Naive thymus-derived CD8-positive, alpha-beta T cell (primary cell): ENCODE results near the gene DERL2. TPM values are rescaled to one million over a fixed set of nuclear protein-coding genes. Genes with fewer than 3 reads are reported as not detected.

Source experiments
- ATAC-seq, 2 donors: fragments of 150-1000 bp; cut with Tn5 transposase in 1 of 2; sonication (Bioruptor Pico), chemical (Tn5 transposase) in 1 of 2; 1 replicate in 1 of 2; 2 replicates in 1 of 2; pipeline ENCODE4 v1.10.0; 2021; ENCODE audit warnings: mild to moderate bottlenecking in 2 of 2, moderate library complexity in 2 of 2
- POLR2A ChIA-PET: fragments of 350-600 bp; sonication (Branson Sonifier 250); formaldehyde crosslinking; loops from one replicate; lab custom pipeline; 2021; ENCODE audit warnings: antibody characterized with exemption; lab: Charles Lee
- DNase-seq, 10 donors: peaks; one replicate each; pipeline versions ENCODE4 v3.0.0 to v3.0.0-alpha.2; 2020 to 2022
- H3K27ac Mint-ChIP-seq, 10 donors: one replicate each; pipeline ENCODE4 v1.8.0; 2020 to 2022; ENCODE audit warnings: mild to moderate bottlenecking in 10 of 10, mixed read lengths in 10 of 10, moderate library complexity in 4 of 10, inconsistent platforms in 1 of 10
- H3K27me3 Mint-ChIP-seq, 5 donors: one replicate each; pipeline ENCODE4 v1.8.0; 2021 to 2022; ENCODE audit warnings: mixed read lengths in 5 of 5
- H3K36me3 Mint-ChIP-seq, 3 donors: one replicate each; pipeline ENCODE4 v1.8.0; 2020 to 2022; ENCODE audit warnings: mixed read lengths in 3 of 3, mild to moderate bottlenecking in 2 of 3, inconsistent platforms in 1 of 3
- H3K4me1 Mint-ChIP-seq, 4 donors: one replicate each; pipeline ENCODE4 v1.8.0; 2021 to 2022; ENCODE audit warnings: mixed read lengths in 4 of 4
- H3K4me3 Mint-ChIP-seq, 10 donors: one replicate each; pipeline ENCODE4 v1.8.0; 2020 to 2022; ENCODE audit warnings: mild to moderate bottlenecking in 10 of 10, mixed read lengths in 10 of 10, moderate library complexity in 6 of 10, inconsistent platforms in 1 of 10
- H3K9me3 Mint-ChIP-seq, 9 donors: one replicate each; pipeline ENCODE4 v1.8.0; 2020 to 2022; ENCODE audit warnings: mixed read lengths in 9 of 9, mild to moderate bottlenecking in 3 of 9, inconsistent platforms in 1 of 9, moderate library complexity in 1 of 9
- polyA plus RNA-seq, 3 donors: library from polyadenylated mRNA; unstranded; fragments of 300-500 nt; fragmentation: Illumina TruSeq; gene quantifications; one replicate each; pipeline ENCODE4 v1.2.3, GENCODE V29; 2021
- total RNA-seq, 8 experiments: library from RNA in 2 of 8; stranded (reverse) in 2 of 8; gene quantifications; one replicate each; pipeline ENCODE4 v1.2.3 and lab custom pipeline; 2021 to 2026

DERL2 gene
- total and polyA plus RNA-seq, 5 experiments from 2014 or later, result 56.5 to 86.7 (median 74.1) TPM

DNA sequence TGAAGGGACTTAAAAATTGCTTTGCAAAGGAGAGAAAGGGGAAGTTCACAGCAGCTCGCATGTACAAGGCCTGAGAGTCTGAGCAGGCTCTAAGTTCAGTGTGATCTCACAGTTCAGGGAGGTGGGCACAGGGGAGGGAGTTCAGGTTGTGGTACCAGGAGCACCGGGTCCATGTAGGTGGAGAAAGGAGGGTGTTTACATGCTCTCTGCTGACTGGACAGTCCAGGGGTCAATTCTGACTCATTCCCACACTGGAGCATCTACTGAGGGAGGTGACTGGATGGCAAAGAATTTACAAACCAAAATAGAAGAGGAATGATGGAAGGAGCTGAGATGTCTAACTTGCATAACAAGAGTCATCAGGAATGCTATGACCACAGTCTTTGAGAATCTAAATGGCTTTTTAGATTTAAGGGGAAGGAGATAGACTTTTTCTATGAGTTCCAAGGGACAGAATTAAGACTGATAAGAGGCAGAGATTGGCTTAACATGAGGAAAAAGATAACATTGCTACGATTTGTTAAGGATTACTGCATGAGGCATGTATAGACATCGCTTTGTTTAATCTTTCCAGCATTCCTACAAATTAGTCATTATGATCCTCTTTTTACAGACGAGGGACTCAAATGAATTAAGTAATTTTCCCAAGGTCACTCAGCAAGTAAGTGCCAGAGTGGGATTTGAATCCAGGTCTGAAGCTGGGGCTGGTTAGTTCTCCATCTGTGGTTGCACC, 30.2 kb upstream of the DERL2 start:
- DNase-seq (no peak), ATAC-seq (no peak)
- Mint-ChIP-seq H3K27ac (peak overlapping the region in 9 of 10 donors; percentile 43 to 89 (median 66)), H3K4me3 (no peak overlapping the region), H3K27me3 (no peaks in the 10 kb centered on the region), H3K9me3 (peaks cover 0 to 9% (median 0%) of the 10 kb centered on the region in 9 donors), H3K4me1 (peaks cover 25 to 39% (median 33%) of the 10 kb centered on the region in 4 donors), H3K36me3 (peaks cover 0 to 68% (median 26%) of the 10 kb centered on the region in 3 donors)
- POLR2A ChIA-PET, result interaction anchor here (1.5 to 1.8 kb wide), 2 partner anchors 16 to 19 kb away, joined by 3 to 4 read pairs; no protein-coding TSS in a partner anchor

DNA sequence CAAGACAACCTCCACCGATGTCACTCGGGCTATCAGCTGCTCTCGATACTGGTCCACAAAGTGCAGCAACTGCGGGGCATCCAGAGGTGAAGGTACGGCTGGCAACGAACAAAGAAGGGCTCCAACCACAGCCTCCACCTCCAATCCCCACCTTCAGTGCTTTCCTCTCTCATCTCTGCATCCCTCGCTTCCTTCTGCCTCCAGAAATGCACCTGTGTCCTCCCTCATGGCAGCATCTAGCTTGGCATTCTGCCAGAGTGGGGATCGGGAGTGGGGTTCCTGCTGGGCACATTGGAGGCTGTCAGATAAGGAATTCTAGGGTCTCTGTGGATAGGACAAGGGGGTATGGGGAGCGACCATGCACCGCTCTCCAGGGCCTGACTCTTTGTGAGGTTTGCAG, 29.0 kb upstream of the DERL2 start:
- H3K9me3 Mint-ChIP-seq, result peaks cover 0 to 9% (median 0%) of the 10 kb centered on the region in 9 donors
- H3K4me3 Mint-ChIP-seq, result peak overlapping the region in 2 of 10 donors; percentile 20 to 45
- ATAC-seq (no peak), DNase-seq (no peak)
- peaks cover 23 to 45% (median 35%) of the 10 kb centered on the region in 4 donors for H3K4me1 Mint-ChIP-seq
- POLR2A ChIA-PET, result interaction anchor here (0.6 to 1.8 kb wide), 5 partner anchors 15 to 1127 kb away, joined by 3 to 5 read pairs (median 3); partner anchors contain the start of gene DHX33
- H3K36me3 Mint-ChIP-seq, result peaks cover 0 to 62% (median 27%) of the 10 kb centered on the region in 3 donors
- no peaks in the 10 kb centered on the region for H3K27me3 Mint-ChIP-seq
- peak overlapping the region in 9 of 10 donors; percentile 40 to 79 (median 48) for H3K27ac Mint-ChIP-seq

DNA sequence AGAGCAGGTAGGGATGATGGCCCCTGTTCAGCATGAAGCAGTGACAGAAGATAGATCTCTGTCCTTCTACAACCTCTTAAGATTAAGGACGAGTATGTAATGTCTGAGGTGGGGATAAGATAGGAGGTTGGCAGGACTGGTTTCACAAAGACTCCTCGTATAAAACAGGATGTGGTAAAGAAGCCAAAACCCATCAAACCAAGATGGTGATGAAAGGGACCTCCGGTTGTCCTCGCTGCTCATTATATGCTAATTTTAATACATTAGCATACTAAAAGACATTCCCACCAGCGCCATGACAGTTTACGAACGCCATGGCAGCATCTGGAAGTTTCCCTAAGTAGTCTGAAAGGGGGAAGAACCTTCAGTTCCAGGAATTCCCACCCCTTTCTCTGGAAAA, 27.6 kb upstream of the DERL2 start:
- H3K9me3 Mint-ChIP-seq, result peaks cover 0 to 9% (median 0%) of the 10 kb centered on the region in 9 donors

DNA sequence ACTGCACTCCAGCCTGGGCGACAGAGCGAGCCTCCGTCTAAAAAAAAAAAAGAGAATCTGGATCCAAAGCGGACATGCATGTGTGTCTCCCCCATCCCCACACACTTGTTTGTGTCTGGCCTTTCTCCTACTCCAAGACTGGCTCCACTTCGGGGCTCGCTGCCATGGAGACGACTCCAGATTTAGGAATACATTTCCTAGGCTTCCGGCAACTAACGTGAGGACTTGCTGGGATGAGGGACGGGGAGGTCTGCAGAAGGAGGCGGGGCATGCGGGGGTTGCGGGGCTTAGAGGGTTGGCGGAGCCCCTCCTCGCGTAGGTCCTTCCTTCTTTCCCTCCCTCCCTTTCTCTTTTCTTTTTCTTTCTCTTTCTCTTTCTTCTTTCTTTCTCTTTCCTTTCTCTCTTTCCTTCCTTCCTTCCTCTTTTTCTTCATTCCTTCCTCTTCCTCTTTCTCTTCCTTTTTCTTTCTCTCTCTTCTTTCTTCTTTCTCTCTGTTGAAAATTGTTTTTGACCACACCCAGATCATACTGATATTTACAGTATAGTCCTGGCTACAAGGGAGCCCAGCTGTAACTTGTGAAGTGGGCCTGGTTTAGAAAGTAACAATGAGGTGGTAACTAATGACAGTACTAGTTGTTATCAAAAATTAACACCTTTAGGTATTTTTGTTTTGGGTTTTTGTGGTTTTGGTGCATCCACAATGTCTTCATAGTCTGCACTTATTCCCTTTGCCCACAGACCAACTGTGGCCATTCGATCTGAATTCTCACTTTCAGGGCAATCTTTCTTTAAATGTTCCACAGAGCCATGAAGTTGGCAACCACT, 25.6 kb upstream of the DERL2 start:
- POLR2A ChIA-PET, result interaction anchor here (1.1 to 1.5 kb wide), 2 partner anchors 11 to 26 kb away, joined by 3 to 5 read pairs; partner anchors contain the start of gene DERL2
- ATAC-seq (no peak), DNase-seq (peak in 1 of 10 donors; percentile 13)
- H3K9me3 Mint-ChIP-seq, result peaks cover 0 to 9% (median 0%) of the 10 kb centered on the region in 9 donors
- H3K4me1 Mint-ChIP-seq, result peaks cover 20 to 42% (median 35%) of the 10 kb centered on the region in 4 donors
- no peaks in the 10 kb centered on the region for H3K27me3 Mint-ChIP-seq
- peak overlapping the region in 3 of 10 donors; percentile 32 to 46 (median 45) for H3K4me3 Mint-ChIP-seq
- peak overlapping the region in 8 of 10 donors; percentile 4 to 82 (median 68) for H3K27ac Mint-ChIP-seq
- peaks cover 0 to 59% (median 32%) of the 10 kb centered on the region in 3 donors for H3K36me3 Mint-ChIP-seq

More for the DNA sequence above, 27.6 kb upstream of the DERL2 start:
- peak; percentile 89 to 99 for ATAC-seq
- peak in 4 of 10 donors; percentile 15 to 73 (median 58) for DNase-seq
- H3K4me1 Mint-ChIP-seq, result peaks cover 23 to 45% (median 35%) of the 10 kb centered on the region in 4 donors
- H3K36me3 Mint-ChIP-seq, result peaks cover 0 to 68% (median 32%) of the 10 kb centered on the region in 3 donors
- POLR2A ChIA-PET, result interaction anchor here (1.5 to 2.0 kb wide), 2 partner anchors 13 to 28 kb away, joined by 5 to 9 read pairs; partner anchors contain the start of gene DERL2
- H3K27ac Mint-ChIP-seq, result peak overlapping the region; percentile 49 to 91 (median 72)
- H3K27me3 Mint-ChIP-seq, result no peaks in the 10 kb centered on the region
- H3K4me3 Mint-ChIP-seq, result peak overlapping the region in 9 of 10 donors; percentile 25 to 80 (median 64)

DNA sequence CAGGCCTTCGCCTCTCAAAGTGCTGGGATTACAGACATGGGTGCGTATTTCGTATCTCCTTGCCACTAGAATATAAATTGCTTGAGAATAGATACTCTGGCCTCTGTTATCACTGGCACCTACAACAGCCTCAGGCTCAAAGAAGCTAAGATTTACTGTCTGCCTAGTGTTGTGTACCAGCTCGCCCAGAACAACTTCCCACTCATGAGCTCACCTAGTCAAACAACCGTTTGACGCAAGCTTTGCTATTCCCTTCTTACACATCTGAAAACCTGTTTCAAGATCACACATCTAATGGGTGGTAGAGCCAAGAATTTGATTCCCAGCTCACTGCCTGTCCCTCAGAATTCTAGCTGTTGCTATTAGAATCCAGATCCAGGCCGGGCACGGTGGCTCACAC, 24.8 kb upstream of the DERL2 start:
- DNase-seq (no peak), ATAC-seq (no peak)
- H3K27me3 Mint-ChIP-seq, result no peaks in the 10 kb centered on the region
- H3K4me1 Mint-ChIP-seq, result peaks cover 17 to 42% (median 35%) of the 10 kb centered on the region in 4 donors
- H3K4me3 Mint-ChIP-seq, result peak overlapping the region in 1 of 10 donors; percentile 25
- no peak overlapping the region for H3K27ac Mint-ChIP-seq
- H3K9me3 Mint-ChIP-seq, result peaks cover 0 to 9% (median 0%) of the 10 kb centered on the region in 9 donors
- POLR2A ChIA-PET, result interaction anchor here (1.1 kb wide), 1 partner anchor 10 kb away, joined by 3 read pairs; a partner anchor contains a TSS
- H3K36me3 Mint-ChIP-seq, result peaks cover 0 to 59% (median 32%) of the 10 kb centered on the region in 3 donors

DNA sequence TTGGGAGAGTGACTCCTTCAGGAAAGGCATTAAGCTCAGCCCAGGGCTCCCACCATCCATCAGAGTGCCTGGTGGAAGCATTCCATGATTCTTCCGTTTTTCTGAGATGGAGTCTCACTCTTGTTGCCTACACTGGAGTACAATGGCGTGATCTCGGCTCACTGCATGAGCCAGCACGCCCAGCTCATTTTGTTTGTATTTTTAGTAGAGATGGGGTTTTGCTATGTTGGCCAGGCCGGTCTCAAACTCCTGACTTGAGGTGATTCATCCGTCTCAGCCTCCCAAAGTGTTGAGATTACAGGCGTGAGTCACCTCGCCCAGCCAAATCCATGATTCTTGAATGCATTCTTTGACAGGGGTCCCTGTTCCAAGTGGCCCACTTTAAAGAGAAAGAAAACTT, 23.5 kb upstream of the DERL2 start:
- peaks cover 0 to 9% (median 0%) of the 10 kb centered on the region in 9 donors for H3K9me3 Mint-ChIP-seq
- no peak for DNase-seq
- peaks cover 0 to 55% (median 27%) of the 10 kb centered on the region in 3 donors for H3K36me3 Mint-ChIP-seq
- POLR2A ChIA-PET, result interaction anchor here (0.5 kb wide), 1 partner anchor 23 kb away, joined by 3 read pairs; the partner anchor contains the start of gene MIS12
- H3K27me3 Mint-ChIP-seq, result no peaks in the 10 kb centered on the region
- peak overlapping the region in 3 of 10 donors; percentile 4 to 59 (median 34) for H3K27ac Mint-ChIP-seq
- H3K4me1 Mint-ChIP-seq, result peaks cover 13 to 36% (median 31%) of the 10 kb centered on the region in 4 donors
- no peak overlapping the region for H3K4me3 Mint-ChIP-seq
- ATAC-seq, result no peak

DNA sequence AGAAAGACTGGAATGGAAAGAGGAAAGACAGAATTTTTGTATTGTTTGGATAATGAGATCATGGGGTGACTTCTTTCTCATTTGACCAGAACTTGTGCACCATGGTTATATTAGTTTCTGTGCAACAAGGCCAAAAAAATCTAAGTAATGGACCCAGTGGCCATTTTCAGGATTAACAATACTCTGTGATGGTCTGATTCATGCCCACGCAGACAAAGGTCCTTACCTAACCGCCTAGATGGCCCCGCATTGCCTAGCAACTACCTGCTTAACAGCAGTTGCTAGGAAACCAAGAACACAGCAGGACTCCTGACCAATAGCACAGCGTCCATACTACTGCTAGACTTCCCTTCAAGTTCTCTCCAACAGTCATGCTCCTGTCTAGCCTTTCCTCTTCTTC, 22.8 kb upstream of the DERL2 start:
- H3K9me3 Mint-ChIP-seq, result peaks cover 0 to 9% (median 0%) of the 10 kb centered on the region in 9 donors
- ATAC-seq (no peak), DNase-seq (no peak)
- peaks cover 10 to 31% (median 26%) of the 10 kb centered on the region in 4 donors for H3K4me1 Mint-ChIP-seq
- peak overlapping the region in 2 of 10 donors; percentile 53 to 59 for H3K27ac Mint-ChIP-seq
- H3K27me3 Mint-ChIP-seq, result no peaks in the 10 kb centered on the region
- POLR2A ChIA-PET, result no interaction called here
- peaks cover 0 to 57% (median 23%) of the 10 kb centered on the region in 3 donors for H3K36me3 Mint-ChIP-seq
- peak overlapping the region in 1 of 10 donors; percentile 57 for H3K4me3 Mint-ChIP-seq

DNA sequence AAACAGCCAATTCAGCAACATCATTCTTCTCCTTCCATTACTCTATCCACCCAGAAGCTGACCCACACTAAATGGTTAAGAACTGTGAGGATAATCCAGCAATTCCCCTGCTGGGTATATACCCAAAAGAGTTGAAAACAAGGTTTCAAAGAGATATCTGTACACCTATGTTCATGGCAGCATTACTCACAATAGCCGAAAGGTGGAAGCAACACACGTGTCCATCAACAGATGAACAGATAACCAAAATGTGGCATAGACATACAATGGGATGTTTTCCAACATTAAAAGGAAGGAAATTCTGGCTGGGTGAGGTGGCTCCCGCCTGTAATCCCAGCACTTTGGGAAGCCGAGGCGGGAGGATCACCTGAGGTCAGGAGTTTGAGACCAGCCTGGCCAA, 20.3 kb upstream of the DERL2 start:
- Mint-ChIP-seq H3K4me3 (no peak overlapping the region), H3K9me3 (peaks cover 0 to under 1% (median 0%) of the 10 kb centered on the region in 9 donors), H3K27ac (no peak overlapping the region), H3K36me3 (peaks cover 0 to 65% (median 11%) of the 10 kb centered on the region in 3 donors), H3K27me3 (no peaks in the 10 kb centered on the region), H3K4me1 (peaks cover under 1 to 9% (median 7%) of the 10 kb centered on the region in 4 donors)
- no peak for ATAC-seq
- no peak for DNase-seq
- POLR2A ChIA-PET, result no interaction called here

DNA sequence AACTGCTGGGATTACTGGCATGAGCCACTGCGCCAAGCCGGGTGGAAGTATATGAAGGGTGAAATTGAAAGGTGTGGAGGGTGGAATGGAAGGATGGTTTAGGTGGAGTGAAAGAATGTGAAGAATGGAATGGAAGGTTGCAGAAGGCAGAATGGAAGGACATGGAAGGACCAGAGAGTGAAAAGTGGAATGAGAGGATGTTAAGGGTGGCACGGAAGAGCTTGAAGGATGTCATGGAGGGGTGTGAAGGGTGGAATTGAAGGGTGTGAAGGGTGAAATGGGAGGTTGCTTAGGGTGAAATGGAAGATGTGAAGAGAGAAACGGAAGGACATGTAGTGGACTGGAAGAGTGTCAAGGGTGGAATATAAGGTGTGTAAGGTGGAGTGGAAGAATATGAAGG, 16.6 kb upstream of the DERL2 start:
- Mint-ChIP-seq H3K4me1 (peaks cover 9 to 26% (median 20%) of the 10 kb centered on the region in 4 donors), H3K27ac (peak overlapping the region in 9 of 10 donors; percentile 2 to 97 (median 42)), H3K27me3 (no peaks in the 10 kb centered on the region), H3K9me3 (no peaks in the 10 kb centered on the region), H3K4me3 (peak overlapping the region in 1 of 10 donors; percentile 30), H3K36me3 (peaks cover 0 to 51% (median 2%) of the 10 kb centered on the region in 3 donors)
- no peak for ATAC-seq
- DNase-seq, result no peak
- POLR2A ChIA-PET, result no interaction called here

DNA sequence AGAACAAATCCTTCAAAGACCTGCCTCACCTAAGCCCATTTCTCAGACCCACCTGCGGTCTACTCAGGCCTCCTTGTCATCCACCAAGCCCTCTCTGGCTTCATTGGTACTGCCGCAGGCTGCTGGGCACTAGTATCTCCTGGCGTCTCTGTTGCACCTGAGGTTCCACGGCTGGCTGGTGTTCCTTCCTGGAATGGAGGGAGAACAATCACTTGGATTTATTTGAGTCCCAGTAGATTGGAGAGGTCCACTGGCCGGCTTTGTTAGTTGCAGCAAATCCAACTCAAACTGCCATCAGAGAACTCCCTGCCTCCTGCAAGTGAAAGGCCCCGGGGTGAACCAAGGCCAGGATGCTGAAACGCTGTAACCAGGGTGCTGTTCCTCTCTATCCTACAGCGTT, 15.7 kb upstream of the DERL2 start:
- POLR2A ChIA-PET, result interaction anchor here (1.0 to 6.4 kb wide), 3 partner anchors 10 to 78 kb away, joined by 3 to 63 read pairs (median 3); partner anchors contain the start of genes DERL2 and MIS12
- Mint-ChIP-seq H3K9me3 (no peaks in the 10 kb centered on the region), H3K27ac (peak overlapping the region; percentile 49 to 98 (median 89)), H3K27me3 (no peaks in the 10 kb centered on the region), H3K4me3 (peak overlapping the region; percentile 51 to 90 (median 72)), H3K4me1 (peaks cover 9 to 26% (median 20%) of the 10 kb centered on the region in 4 donors), H3K36me3 (peaks cover 0 to 45% (median 2%) of the 10 kb centered on the region in 3 donors)
- ATAC-seq (no peak), DNase-seq (no peak)

DNA sequence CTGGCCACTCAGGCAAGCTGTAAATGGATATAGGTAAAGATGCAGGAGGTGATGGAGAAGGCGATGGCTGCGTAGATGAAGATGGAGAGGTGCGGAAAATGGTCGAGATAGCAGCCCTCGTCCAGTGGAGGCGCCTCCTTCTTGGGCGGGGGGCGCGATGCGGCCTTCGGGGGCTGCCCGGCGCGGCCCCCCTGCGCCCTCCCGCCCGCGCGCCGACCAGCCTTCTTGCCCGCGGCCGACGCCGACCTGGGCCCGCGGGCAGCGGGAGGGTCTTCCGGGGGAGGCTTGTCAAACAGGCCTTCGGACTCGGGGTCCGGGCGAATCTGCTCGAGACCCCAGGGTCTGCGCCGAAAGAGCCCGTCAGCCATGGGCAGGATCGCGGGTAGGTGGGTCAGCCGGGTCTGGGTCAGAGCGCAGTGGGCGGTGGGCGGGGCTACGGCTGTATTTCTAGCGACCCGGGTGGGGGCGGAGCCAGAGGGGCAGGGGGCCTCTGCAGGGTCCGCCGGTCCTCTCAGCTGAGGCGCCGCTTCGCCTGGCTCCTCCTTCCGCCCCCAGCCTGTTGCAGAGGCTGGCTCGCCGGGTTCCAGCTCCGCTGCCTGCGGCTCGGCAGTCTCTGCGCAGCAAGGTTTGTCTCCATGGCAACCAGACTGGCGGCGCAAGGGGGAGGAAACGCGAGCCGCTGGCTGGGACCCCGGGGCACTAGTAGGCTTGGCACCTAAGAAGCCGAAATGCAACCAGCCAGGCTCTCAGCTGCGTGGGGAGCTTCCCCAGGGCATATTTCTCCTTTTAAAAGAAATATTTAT, 14.8 kb upstream of the DERL2 start:
- POLR2A ChIA-PET, result interaction anchor here (1.0 to 6.4 kb wide), 6 partner anchors 11 to 84 kb away, joined by 3 to 63 read pairs (median 4); partner anchors contain the start of genes DERL2, MIS12 and NLRP1
- Mint-ChIP-seq H3K4me1 (peaks cover 9 to 26% (median 20%) of the 10 kb centered on the region in 4 donors), H3K36me3 (peaks cover 0 to 37% (median 2%) of the 10 kb centered on the region in 3 donors), H3K4me3 (peak overlapping the region; percentile 90 to 99 (median 96)), H3K9me3 (no peaks in the 10 kb centered on the region), H3K27ac (peak overlapping the region; percentile 81 to 98 (median 96)), H3K27me3 (no peaks in the 10 kb centered on the region)
- ATAC-seq (peak; percentile 94), DNase-seq (peak; percentile 68 to 93 (median 81))
